ENCODE data around the gene TBC1D4. TPM values are rescaled to one million over a fixed set of nuclear protein-coding genes. Genes with fewer than 3 reads are reported as not detected.

Gene TBC1D4
- total and polyA plus RNA-seq, 9 of the 15 experiments (the other 6 are each of a cell fraction or from before 2014, with no cell fraction given), result 2.8 to 12.3 (median 7.0) TPM

- Histone ChIP-seq H4K20me1 (replicated peaks; ENCODE audit: control insufficient read depth, insufficient read depth, low read length) (no peaks in the 10 kb centered on the region), H3K4me1 (replicated peaks in 1 of 2; ENCODE audit: control insufficient read depth in 2 of 2, insufficient read depth in 2 of 2, low read length in 2 of 2) (no peaks in the 10 kb centered on the region), H3K27me3 (ENCODE audit: control insufficient read depth in 2 of 2, insufficient read depth in 2 of 2, low read length in 2 of 2) (no peaks in the 10 kb centered on the region), H3K27ac (ENCODE audit: extremely low read depth, low read depth, low read length) (no peak overlapping the region), H3K9me3 (replicated peaks; ENCODE audit: control insufficient read depth, insufficient read depth, low read depth, low read length) (no peaks in the 10 kb centered on the region), H3K4me2 (ENCODE audit: insufficient read depth, low read length) (no peak overlapping the region), H2AFZ (ENCODE audit: low read depth, low read length) (no peak overlapping the region), H3K4me3 (no peak overlapping the region), H3K9ac (ENCODE audit: insufficient read depth in 1 of 2, low read depth in 2 of 2, low read length in 2 of 2) (no peak overlapping the region), H3K9me1 (ENCODE audit: control insufficient read depth, insufficient read depth, low read length) (no peaks in the 10 kb centered on the region), H3K36me3 (ENCODE audit: control insufficient read depth, insufficient read depth, low read length) (no peaks in the 10 kb centered on the region), H3K79me2 (ENCODE audit: control insufficient read depth, insufficient read depth, low read length) (no peaks in the 10 kb centered on the region)
- intact Hi-C loops (cut with micrococcal nuclease), result no loop called here
- BruUV-seq (replicated peaks), result no TSS peak
- CTCF ChIA-PET (ENCODE audit: low intra/inter-chr PET ratio), result interaction anchor here (0.6 kb wide), 1 partner anchor 17 kb away, joined by 3 read pairs; no protein-coding TSS in a partner anchor
- in situ Hi-C loops (cut with MboI), result loop anchor here (25.0 kb wide), 1 partner anchor 1474 kb away; no protein-coding TSS in a partner anchor
- ATAC-seq (no peak), FAIRE-seq (no peak), DNase-seq (ENCODE audit: extremely low read depth in 1 of 4, low spot score in 3 of 4) (no peak)
- TF ChIP-seq MTA1 (IDR thresholded peaks at IDR 0.05; ENCODE audit: borderline replicate concordance) (no peak), ZC3H11A (IDR thresholded peaks at IDR 0.05; ENCODE audit: low read depth, low read length) (no peak), E2F6 (IDR thresholded peaks at IDR 0.05; ENCODE audit: borderline replicate concordance in 1 of 2, extremely low read depth in 1 of 2, insufficient read depth in 1 of 2, insufficient read length in 1 of 2, low read depth in 1 of 2, low read length in 1 of 2, poor library complexity in 1 of 2, severe bottlenecking in 1 of 2) (no peak)
- POLR2A ChIA-PET, result no interaction called here
- 7% methylated on average over 2 of the region's 3 CpGs for WGBS (ENCODE audit: insufficient coverage, low coverage, missing lambda C conversion rate)
Observed at GRCh38 chr13:75236774-75237173, 245.2 kb downstream of the TBC1D4 start.

Other genes with a start within 250 kb of the TBC1D4 start
- 27.2 and 32.6 TPM in 2 replicates for gene COMMD6, start 55.7 kb upstream of the TBC1D4 start, total RNA-seq (2014; rRNA removed)
- 65.8 and 66.8 TPM in 2 replicates for gene COMMD6, start 55.7 kb upstream of the TBC1D4 start, total RNA-seq (2014; rRNA removed; fragmentation: Illumina TruSeq; extraction: Trizol)
- gene COMMD6, start 55.7 kb upstream of the TBC1D4 start, total RNA-seq (2015; rRNA removed; fragmentation: Illumina TruSeq; extraction: Trizol), result 63.4 and 65.0 TPM in 2 replicates
- 43.3 and 49.0 TPM in 2 replicates for gene COMMD6, start 55.7 kb upstream of the TBC1D4 start, total RNA-seq (2021)
- gene COMMD6, start 55.7 kb upstream of the TBC1D4 start, polyA plus RNA-seq (2011; rRNA removed), result 99.5 and 116 TPM in 2 replicates
- 44.5 and 48.5 TPM in 2 replicates for gene COMMD6, start 55.7 kb upstream of the TBC1D4 start, polyA plus RNA-seq (2014; fragmentation: Illumina TruSeq; extraction: Trizol)
- 100 to 1,000 TPM; 111 to 112 TPM for gene COMMD6, start 55.7 kb upstream of the TBC1D4 start, polyA plus RNA-seq (2014; fragmentation: Nextera tagmentation; extraction: Ambion mirVana)
- 47.6 TPM in 2 replicates for gene COMMD6, start 55.7 kb upstream of the TBC1D4 start, polyA plus RNA-seq (2014; rRNA removed)
- 40.2 and 42.2 TPM in 2 replicates for gene UCHL3, start 67.6 kb upstream of the TBC1D4 start, total RNA-seq (2014; rRNA removed)
- gene UCHL3, start 67.6 kb upstream of the TBC1D4 start, total RNA-seq (2014; rRNA removed; fragmentation: Illumina TruSeq; extraction: Trizol), result 79.1 and 95.7 TPM in 2 replicates
- gene UCHL3, start 67.6 kb upstream of the TBC1D4 start, total RNA-seq (2015; rRNA removed; fragmentation: Illumina TruSeq; extraction: Trizol), result 78.0 and 85.4 TPM in 2 replicates
- 46.3 and 53.7 TPM in 2 replicates for gene UCHL3, start 67.6 kb upstream of the TBC1D4 start, total RNA-seq (2021)
- 51.9 and 89.1 TPM in 2 replicates for gene UCHL3, start 67.6 kb upstream of the TBC1D4 start, polyA plus RNA-seq (2011; rRNA removed)
- 84.4 and 108 TPM in 2 replicates for gene UCHL3, start 67.6 kb upstream of the TBC1D4 start, polyA plus RNA-seq (2014; fragmentation: Illumina TruSeq; extraction: Trizol)
- 100 to 1,000 TPM; 108 to 112 TPM for gene UCHL3, start 67.6 kb upstream of the TBC1D4 start, polyA plus RNA-seq (2014; fragmentation: Nextera tagmentation; extraction: Ambion mirVana)
- 75.2 and 83.8 TPM in 2 replicates for gene UCHL3, start 67.6 kb upstream of the TBC1D4 start, polyA plus RNA-seq (2014; rRNA removed)
- 2.2 and 2.3 TPM in 2 replicates for gene LMO7, start 154.2 kb upstream of the TBC1D4 start, total RNA-seq (2014; rRNA removed)
- 2.2 and 2.3 TPM in 2 replicates for gene LMO7, start 154.2 kb upstream of the TBC1D4 start, total RNA-seq (2014; rRNA removed; fragmentation: Illumina TruSeq; extraction: Trizol)
- gene LMO7, start 154.2 kb upstream of the TBC1D4 start, total RNA-seq (2015; rRNA removed; fragmentation: Illumina TruSeq; extraction: Trizol), result 3.7 and 4.3 TPM in 2 replicates
- 1.7 and 2.5 TPM in 2 replicates for gene LMO7, start 154.2 kb upstream of the TBC1D4 start, total RNA-seq (2021)
- gene LMO7, start 154.2 kb upstream of the TBC1D4 start, polyA plus RNA-seq (2011; rRNA removed), result 1.1 and 1.4 TPM in 2 replicates
- gene LMO7, start 154.2 kb upstream of the TBC1D4 start, polyA plus RNA-seq (2014; fragmentation: Illumina TruSeq; extraction: Trizol), result 2.1 and 3.5 TPM in 2 replicates
- gene LMO7, start 154.2 kb upstream of the TBC1D4 start, polyA plus RNA-seq (2014; fragmentation: Nextera tagmentation; extraction: Ambion mirVana), result under 1 TPM; 0.42 to 0.45 TPM
- 1.6 and 1.8 TPM in 2 replicates for gene LMO7, start 154.2 kb upstream of the TBC1D4 start, polyA plus RNA-seq (2014; rRNA removed)

Measured in K562 (cell line).